Forelimb muscle (tissue), 1 donor: ENCODE results near the gene UNC5C. TPM values are rescaled to one million over a fixed set of nuclear protein-coding genes. Genes with fewer than 3 reads are reported as not detected.

Experiments
- DNase-seq: peaks from one replicate; pipeline ENCODE4 v3.0.0-alpha.2; 2013; ENCODE audit warnings: low read depth
- polyA plus RNA-seq: library from polyadenylated mRNA; unstranded; fragments of 120-200 nt; gene quantifications from one replicate; pipeline ENCODE4 v1.2.1, GENCODE V29; 2013; ENCODE audit not compliant: insufficient read length

UNC5C gene
- polyA plus RNA-seq, 1 donor: 0.46 TPM

- no peak for DNase-seq
Observed at GRCh38 chr4:95348418-95348817, 200.4 kb downstream of the UNC5C start.

GRCh38 chr4:95343235-95343634 lies 205.5 kb downstream of the UNC5C start:
- no peak for DNase-seq

- DNase-seq: no peak
Observed at GRCh38 chr4:95340191-95340590, 208.6 kb downstream of the UNC5C start.

- no peak for DNase-seq
Observed at GRCh38 chr4:95325665-95326064, 223.1 kb downstream of the UNC5C start.

- DNase-seq: no peak
Observed at GRCh38 chr4:95319169-95319568, 229.6 kb downstream of the UNC5C start.

GRCh38 chr4:95318483-95318882 lies 230.3 kb downstream of the UNC5C start:
- DNase-seq: no peak

GRCh38 chr4:95318044-95318443 lies 230.7 kb downstream of the UNC5C start:
- no peak for DNase-seq

- no peak for DNase-seq
Observed at GRCh38 chr4:95317085-95317793, 231.5 kb downstream of the UNC5C start.

- DNase-seq: no peak
Observed at GRCh38 chr4:95314573-95314972, 234.2 kb downstream of the UNC5C start.

- DNase-seq: no peak
Observed at GRCh38 chr4:95304898-95305297, 243.9 kb downstream of the UNC5C start.

- DNase-seq: no peak
Observed at GRCh38 chr4:95300304-95300703, 248.5 kb downstream of the UNC5C start.

GRCh38 chr4:95296052-95296451 lies 252.7 kb downstream of the UNC5C start:
- DNase-seq: no peak

GRCh38 chr4:95295157-95295556 lies 253.6 kb downstream of the UNC5C start:
- no peak for DNase-seq

GRCh38 chr4:95294321-95294720 lies 254.5 kb downstream of the UNC5C start:
- no peak for DNase-seq

- DNase-seq: no peak
Observed at GRCh38 chr4:95293014-95293413, 255.8 kb downstream of the UNC5C start.

- DNase-seq: no peak
Observed at GRCh38 chr4:95290702-95291101, 258.1 kb downstream of the UNC5C start.

GRCh38 chr4:95289028-95289634 lies 259.6 kb downstream of the UNC5C start:
- DNase-seq: no peak

GRCh38 chr4:95288552-95288951 lies 260.2 kb downstream of the UNC5C start:
- no peak for DNase-seq

- DNase-seq: no peak
Observed at GRCh38 chr4:95285797-95286196, 263.0 kb downstream of the UNC5C start.

GRCh38 chr4:95284655-95285054 lies 264.1 kb downstream of the UNC5C start:
- no peak for DNase-seq

- no peak for DNase-seq
Observed at GRCh38 chr4:95283320-95283719, 265.5 kb downstream of the UNC5C start.

GRCh38 chr4:95272797-95273196 lies 276.0 kb downstream of the UNC5C start:
- DNase-seq: no peak

GRCh38 chr4:95272036-95272435 lies 276.7 kb downstream of the UNC5C start:
- no peak for DNase-seq
